NCI-H1436 treated with DMSO at 0.1 percent for 48 hours (cell line): ENCODE measurements around the gene CELF4.

Experiments used
- DNase-seq: peaks from one replicate; lab custom pipeline; 2025; lab: John Stamatoyannopoulos, UW

The CELF4 gene

GRCh38 chr18:37547196-37547827, 18.3 kb downstream of the CELF4 start:
- DNase-seq = no peak

GRCh38 chr18:37546651-37547050, 18.9 kb downstream of the CELF4 start:
- DNase-seq = no peak

- DNase-seq = no peak
These were observed 19.4 kb downstream of the CELF4 start for GRCh38 chr18:37546272-37546537.

DNA sequence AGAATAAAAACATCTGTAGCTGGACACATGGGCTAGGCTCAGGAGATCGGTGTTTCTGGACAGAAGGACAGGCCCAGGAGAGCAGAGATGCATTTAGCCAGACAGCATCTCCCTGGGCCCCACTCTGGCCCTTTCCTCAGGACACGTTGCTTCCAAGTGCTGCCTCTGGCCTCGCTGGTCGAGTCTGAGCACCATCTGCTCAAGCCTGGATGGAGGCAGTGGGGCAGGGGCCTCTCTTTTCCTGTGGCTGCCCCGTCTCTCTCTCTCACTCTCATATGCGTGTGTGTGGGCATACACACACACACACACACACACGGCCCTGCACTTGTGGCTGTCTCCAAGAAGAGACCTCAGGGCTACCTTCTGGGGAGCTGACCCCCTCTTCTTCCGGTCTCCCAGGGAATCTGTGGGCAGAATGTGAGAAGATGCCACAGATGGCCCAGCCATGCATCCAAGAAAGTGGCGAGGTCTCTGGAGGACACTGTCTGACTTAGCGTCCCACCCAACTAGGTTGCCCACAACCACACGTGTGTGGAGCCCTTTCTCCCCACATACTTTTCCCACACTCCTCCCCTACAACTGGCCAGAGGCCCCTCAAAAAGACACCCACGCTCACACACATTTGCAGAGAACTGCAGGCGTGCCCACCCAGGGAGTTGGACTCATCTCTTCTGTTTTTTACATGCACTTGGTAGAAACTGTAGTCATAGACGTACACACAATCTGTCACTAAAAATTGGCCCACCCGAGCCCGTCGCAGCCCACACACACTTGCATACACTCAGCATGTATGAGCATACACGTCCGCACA, 19.9 kb downstream of the CELF4 start:
- DNase-seq = no peak

- no peak for DNase-seq
These were observed 20.9 kb downstream of the CELF4 start for GRCh38 chr18:37544713-37545112.

GRCh38 chr18:37544217-37544616, 21.4 kb downstream of the CELF4 start:
- DNase-seq = no peak

DNA sequence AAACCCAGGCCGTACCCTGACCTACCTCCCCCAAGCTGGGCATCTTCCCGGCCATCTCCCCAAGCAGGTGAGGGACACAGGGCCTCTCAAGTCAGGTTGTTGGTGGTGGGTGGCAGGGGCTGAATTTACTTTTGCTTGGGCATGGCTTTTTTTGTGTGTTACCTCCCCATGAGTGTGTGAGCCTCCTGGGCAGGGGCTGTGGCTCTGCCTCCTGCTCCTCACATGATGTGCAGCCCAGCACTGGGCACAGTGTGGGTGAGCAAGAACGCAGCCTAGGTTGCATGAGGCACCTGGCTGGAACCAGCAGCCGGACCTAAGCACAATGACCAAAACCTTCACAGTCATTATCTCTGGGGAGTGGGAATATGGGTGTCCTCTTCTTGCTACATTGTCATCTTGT, 22.3 kb downstream of the CELF4 start:
- DNase-seq = no peak

GRCh38 chr18:37541517-37541916, 24.1 kb downstream of the CELF4 start:
- no peak for DNase-seq

DNA sequence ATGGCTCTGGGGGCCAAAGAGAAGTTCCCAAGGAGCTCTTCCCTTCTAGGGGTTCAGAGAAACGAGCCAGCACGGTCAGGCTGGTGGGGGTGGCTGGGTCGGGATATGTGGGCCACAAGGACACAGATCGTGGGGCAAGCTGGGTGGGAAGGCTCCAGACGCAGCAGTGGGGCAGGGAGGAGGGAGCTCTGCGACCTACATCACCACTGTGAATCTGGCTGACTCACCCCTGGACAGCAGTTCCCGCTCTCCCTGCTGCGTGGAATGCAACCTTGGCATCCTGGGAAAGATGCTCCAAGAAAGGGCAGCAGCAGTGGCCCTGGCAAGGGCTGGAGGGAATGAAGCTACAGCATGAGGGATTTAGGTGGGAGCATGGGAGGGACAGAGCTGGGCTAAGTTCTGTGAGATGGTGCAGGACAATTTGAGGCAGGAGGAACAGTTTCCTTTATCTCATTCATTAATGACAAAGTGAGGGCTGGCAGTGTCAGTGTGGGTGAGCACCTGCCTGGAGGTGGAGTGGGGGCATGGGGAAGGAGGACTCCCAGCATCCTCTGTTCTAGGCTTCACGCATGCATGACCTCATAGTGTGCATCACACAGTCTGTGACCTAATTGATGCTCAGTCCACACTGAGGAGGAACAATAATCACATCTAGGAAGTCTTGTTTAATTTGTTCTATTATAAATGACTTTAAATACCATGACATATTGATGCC, 25.0 kb downstream of the CELF4 start:
- DNase-seq = no peak

GRCh38 chr18:37539236-37539635, 26.4 kb downstream of the CELF4 start:
- DNase-seq = no peak

GRCh38 chr18:37538526-37539205, 26.9 kb downstream of the CELF4 start:
- no peak for DNase-seq

DNA sequence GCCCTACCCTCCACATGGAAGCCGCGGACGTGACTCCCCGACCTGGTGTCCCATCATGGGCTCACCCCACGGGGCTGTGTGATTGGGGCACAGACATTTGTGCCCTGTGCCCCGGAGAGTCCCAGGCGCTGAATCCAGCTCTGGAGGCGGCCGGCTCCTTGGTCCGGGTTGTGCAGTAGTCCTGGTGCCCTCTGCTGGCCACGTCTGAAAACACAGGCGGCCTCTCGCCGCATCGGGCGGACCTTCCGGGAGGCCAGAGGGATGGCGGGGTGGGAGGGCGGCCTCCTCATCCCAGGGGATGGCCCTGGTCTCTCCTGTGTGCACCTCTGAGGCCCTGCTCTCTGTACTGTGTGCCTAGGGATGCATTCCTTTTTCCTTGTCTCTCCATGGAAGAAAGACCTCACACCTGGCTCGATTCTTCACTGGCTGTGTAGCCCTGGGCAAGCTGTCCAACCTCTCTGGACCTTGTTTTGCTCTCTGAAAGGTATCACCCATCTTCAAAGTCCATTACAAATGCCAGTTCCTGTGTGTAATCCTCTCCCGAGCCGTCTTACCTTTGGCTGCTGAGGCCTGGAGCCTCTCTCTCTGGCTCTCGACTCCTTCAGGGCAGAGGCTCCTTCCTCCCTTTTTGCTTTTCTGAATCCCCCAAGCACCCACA, 27.6 kb downstream of the CELF4 start:
- no peak for DNase-seq

GRCh38 chr18:37536656-37537055, 28.9 kb downstream of the CELF4 start:
- DNase-seq = no peak

GRCh38 chr18:37535968-37536367, 29.6 kb downstream of the CELF4 start:
- DNase-seq = no peak

DNA sequence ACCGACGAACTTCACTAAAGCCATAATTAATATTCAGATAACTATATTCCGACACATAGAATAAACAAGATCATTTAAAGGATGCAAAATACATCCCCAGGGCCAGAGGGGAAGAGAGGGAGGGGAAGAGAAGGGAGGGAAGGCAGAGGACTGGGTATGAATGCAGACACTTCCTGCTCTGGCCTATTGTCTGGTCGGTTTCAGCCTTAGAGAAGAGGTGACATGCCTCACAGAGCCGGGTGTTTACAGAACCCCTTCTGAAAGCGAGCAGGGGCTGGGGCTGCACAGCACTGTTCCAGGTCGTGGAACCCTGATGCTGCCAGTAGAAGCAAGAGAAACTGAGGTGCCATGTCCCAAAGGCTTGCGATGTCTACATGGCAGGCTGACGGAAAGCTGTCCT, 31.0 kb downstream of the CELF4 start:
- DNase-seq = no peak

DNA sequence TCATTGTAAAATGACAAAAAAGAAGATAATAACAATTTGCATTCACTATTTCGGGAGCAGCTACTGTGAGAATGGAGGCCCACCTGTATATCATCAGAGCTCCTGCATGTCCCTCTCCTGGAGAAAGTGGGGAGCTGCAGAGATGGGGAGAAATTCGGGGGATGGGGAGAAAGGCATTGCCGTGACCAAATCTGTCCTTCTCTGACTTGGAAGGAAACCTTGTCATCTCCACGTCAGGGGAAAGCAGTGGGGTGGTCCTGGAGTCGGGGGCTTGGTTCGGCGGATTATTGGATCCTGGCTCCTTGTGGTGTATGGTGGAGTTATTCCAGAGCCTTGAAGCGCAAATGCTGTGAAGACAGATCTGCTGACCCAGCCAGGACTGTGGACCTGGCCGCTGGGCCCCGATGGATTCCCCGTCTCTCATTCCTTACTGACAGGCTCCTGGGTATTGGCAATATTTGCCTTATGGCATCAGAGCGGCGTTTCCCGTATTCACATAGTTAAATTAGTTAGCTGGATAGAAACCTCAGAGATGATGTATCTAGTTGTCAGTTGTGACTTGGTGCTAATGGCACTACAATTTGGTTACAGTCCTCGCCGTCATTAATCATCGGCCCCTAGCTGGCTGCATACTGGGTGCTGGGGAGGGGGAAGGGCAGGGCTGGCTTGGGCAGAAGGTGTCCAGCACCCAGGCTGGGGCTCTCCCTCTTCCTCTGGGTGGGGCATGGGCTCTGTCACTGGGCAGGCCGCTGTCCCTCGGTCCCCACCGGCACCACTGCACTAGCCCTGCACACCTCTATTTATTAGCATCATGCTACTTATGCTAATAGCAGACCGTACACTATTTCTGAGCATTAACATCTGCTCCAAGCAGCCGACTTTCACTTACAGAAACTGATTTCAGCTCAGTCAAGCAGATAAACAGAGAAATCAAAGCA, 31.7 kb downstream of the CELF4 start:
- DNase-seq = no peak

DNA sequence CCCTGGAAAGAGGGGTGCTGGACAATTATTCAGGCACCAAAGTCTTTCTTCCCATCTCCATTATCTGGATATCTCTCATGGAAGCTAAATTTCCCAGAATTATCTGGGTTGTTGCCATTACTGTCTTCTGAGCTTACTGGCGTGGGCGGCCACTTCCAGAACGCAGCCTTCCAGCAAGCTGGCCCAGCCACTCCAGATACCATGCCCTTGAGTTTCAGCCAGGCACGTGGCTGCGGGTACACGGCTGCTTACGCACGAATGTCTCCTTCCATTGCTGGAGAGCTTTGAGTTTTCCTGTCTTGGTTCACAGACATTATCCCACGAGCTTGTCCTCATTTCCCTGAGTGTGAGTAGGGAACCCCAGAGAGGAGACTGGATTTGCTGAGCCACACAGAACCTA, 32.7 kb downstream of the CELF4 start:
- DNase-seq = no peak

DNA sequence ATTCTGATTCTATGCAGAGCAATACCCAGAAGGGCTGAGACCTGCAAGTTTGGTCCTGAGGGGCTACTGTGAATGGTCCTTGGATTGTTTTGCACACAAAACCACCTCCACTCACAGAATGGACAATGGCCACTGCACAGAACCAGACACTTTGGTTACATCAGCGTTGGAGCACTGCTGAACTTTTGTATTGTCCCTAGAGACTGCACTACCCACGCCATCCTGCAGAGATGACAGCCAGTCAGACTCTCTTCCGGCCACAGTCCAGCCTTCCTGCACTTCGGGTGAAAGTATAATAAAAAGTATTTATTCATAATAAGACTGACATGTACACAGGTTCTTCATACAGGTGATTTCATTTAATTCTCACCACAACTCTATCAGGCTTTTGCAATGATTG, 35.7 kb downstream of the CELF4 start:
- no peak for DNase-seq

GRCh38 chr18:37529296-37529695, 36.3 kb downstream of the CELF4 start:
- DNase-seq = no peak

GRCh38 chr18:37527395-37527794, 38.2 kb downstream of the CELF4 start:
- DNase-seq = no peak

DNA sequence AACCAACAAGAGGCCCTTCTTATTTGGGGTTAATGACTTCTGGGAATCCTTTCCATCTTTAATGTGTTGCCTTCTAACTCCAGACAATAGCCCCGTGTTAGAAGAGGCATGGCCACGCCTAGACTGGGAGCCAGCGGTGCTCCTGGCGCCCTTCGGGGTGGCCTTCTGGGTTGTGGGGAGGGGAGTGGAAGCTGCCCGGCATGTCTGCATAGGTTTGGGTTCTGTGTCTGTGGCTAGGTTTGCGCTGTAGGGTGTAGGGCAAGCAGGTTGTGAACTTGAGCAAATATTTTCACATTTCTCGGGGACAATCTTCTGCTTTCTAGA, 40.4 kb downstream of the CELF4 start:
- DNase-seq = no peak
